Femur (tissue), 1 donor: ENCODE data around the gene TNRC6A.
"Not testable (repeated sequence)": the region's sequence is repeated elsewhere in the genome, so short reads cannot be mapped to it uniquely, and the experiment has no call there.

Experiments
- DNase-seq: peaks from one replicate; pipeline ENCODE4 v3.0.0-alpha.2; 2017

Gene TNRC6A

DNA sequence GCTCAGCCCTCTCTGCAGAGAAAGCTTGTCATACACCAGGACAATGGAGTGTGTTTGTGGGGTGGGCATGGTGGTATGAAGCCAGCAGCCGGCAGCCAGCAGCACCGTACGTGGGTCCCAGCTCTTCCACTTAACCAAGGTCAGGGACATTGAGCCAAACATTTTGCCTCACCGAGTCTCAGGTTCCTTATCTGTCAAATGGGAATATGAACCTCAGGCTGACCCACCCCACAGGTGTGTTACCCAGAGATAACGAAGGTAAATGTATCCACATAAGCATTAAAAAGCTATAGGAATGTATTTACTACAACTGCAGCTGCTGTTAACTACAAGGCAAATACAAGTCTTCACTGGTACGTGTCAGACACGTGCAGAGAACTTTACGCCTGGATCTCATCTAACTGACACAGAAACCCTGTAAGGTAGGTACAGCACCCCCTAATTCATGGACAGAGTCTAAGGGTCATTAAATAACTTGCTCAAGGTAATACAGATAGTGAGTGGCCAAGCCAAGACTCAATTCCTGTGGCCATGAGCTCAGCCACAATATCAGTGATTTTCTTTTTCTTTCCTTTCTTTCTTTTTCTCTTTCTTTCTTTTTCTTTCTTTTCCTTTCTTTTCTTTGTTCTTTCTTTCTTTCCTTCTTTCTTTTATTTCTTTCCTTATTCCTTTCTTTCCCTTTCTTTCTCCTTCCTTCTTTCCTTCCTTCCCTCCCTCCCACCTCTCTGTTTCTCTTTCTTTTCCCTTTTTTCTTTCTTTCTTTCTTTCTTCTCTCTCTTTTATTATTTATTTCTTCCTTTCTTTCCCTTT, 117.3 kb downstream of the TNRC6A start:
- DNase-seq: no peak

DNA sequence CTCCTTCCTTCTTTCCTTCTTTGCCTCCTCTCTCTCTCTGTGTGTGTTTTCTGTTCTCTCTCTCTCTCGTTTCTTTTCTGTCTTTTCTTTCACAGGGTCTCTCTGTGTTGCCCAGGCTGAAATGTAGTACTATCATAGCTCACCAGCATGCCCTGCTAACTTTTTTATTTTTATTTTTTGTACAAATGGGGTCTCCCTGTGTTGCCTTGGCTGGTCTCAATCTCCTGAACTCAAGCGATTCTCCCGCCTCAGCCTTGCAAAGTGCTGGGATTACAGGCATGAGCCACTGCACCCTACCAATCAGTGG, 117.9 kb downstream of the TNRC6A start:
- DNase-seq: no peak

DNA sequence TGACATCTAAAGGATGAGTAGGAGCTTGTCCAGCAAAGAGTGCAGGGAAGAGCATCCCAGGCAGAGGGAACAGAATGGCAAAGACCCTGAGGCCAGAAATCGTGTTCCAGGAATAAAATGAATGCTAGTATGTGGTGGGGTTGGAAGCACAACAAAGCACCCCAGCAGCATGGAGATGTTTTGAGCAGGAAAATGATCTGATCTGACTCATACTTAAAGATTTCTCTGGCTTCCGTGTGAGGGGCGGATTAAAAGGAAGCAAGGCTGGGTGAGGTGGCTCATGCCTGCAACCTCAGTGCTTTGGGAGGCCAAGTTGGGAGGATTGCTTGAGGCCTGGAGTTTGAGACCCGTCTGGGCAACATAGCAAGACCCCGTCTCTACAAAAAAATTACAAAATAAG, 118.6 kb downstream of the TNRC6A start:
- DNase-seq: no peak

DNA sequence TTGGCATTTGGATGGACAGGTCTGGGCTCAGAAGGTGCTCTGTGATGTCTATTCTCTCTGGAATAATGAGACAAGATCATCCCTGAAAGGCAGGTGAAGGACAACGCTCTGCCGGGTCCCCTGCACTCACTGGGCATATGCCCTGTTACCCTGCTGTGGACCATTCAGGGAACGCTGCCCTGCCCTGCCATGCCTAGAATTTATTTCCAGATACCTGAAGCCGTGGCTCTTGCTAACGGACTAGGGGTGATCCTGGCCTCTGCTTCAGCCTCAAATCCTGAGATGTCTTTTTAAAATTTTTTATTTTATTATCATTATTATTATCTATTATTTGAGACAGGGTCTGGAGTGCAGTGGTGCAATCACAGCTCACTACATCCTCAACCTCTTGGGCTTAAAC, 120.2 kb downstream of the TNRC6A start:
- DNase-seq: no peak

DNA sequence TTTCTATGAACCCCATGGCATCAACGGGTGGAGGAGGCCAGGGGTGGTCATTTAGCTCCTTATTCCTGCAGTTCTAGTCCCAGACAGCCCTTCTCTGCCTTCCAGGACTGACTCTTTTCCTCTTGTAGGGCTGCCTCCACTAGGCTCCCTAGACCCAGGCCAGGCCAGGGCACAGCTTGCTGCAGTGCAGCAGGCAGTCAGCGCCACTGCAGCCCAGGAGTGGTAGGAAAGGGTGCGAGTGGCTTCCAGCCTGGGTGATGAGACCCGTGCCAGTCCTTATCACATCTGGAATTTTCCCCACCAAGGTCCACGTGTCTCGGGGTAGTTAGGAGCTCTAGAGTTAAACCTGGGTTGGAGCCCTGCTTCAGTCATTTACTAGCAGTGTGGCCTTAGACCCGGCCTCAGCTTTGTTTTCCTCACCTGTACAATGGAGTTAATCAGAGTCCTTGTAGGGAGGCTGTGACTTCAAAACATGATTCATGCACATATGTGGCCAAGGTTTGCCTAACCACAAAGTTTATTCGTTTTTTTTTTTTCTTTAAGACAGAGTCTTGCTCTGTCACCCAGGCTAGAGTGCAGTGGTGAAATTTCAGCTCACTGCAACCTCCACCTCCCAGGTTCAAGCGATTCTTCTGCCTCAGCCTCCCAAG, 121.0 kb downstream of the TNRC6A start:
- no peak for DNase-seq

DNA sequence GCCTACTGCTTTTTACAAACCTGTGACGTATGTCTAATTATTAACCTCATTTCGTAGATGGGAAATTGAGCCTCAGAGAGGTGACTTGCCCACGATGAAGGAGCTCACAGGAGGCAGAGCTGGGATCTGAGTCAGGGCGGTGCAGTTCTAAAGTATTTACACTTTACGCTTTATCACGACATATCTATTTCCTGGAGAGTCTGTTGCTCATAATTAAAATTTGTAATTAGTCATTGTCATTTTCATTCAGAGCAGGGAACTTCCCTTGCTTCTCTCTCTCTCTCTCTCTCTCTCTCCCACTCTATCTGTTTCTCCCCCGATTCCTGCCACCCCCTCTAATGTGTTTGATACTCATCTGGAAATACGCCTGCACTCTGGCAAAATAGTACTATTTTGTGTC, 122.2 kb downstream of the TNRC6A start:
- DNase-seq: no peak

DNA sequence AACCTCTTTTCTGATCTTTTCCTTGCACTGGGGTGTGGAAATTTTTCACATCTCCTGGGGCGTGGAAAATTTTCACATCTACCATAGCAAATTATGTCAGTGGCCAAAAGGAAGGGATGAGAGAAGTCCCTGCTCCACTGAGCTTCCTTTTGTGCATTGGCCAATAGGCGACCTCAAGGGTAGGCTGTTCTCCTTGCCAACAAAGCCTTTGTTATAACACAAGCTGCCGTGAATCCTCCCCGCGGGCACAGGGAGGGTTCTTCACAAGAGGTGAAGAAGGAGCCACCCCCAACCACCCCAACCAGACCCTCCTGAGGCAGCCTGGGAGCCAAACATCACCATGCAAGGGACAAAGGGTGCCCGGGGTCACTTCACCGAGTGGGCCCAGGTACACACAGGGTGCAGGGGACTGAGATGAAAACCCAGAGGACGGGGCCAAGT, 122.8 kb downstream of the TNRC6A start:
- DNase-seq: no peak

DNA sequence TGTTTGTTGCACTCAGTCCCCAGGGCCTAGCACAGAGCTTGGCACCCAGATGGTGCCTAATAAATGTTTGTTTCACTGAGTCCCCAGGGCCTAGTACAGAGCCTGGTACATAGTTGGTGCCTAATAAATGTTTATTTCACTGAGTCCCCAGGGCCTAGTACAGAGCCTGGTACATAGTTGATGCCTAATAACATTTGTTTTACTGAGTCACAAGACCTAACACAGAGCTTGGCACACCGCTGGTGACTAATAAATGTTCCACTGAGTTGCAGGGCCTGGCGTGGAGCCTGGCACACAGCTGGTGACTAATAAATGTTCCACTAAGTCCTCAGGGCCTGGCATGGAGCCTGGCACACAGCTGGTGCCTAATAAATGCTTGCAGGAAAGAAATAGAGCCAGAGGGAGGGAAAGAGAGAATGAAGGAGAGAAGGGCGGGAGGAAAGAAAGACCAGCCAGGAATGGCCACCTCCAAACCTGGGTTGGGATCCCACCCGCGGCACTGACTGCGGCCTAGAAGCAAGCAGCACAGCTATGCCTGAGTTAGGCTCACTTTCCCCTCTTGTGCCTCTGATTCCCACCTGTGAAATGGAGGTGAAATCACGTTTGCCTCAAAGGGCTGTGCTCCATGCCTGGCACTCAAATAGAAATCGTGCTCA, 123.8 kb downstream of the TNRC6A start:
- DNase-seq: no peak

DNA sequence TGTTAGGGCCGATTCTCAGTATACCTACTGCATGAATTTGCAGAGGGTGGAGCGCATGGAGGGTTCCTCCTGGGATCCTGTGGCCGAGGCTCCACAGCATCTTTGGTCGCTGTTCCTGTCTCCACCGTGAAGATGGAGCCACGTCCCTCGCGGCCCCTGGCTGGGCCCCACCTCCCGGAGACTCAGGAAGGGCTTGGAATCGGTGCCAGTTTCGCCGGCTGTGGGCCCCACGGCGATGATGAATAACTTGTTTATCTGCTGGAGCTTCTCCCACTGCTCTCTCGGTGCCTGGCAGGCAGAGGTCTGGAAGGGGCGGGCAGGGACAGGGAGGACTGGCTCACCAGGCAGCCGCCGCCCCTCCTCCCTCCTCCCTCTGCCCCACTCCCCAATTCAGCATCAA, 124.4 kb downstream of the TNRC6A start:
- no peak for DNase-seq

DNA sequence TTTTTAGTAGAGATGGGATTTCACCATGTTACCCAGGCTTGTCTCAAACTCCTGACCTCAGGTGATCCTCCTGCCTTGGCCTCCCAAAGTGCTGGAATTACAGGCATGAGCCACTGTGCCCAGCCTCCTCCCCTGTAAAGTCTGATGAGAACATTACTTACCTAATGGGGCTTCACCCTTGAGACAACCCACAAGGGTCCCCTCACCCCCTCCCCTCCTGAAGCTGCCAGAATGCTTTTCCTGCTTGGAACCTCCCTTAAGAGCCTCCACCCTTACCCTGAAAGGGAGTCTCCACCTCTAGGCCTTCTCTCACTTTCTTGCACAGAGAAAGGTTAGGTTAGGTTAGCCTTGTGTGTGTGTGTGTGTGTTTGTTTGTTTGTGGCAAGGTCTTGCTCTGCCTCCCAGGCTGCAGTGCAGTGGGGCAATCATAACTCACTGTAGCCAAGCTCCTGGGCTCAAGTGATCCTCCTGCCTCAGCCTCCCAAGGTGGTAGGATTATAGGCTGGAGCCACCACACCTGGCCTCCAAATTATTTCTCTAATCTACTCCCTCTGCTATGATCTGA, 125.2 kb downstream of the TNRC6A start:
- no peak for DNase-seq

DNA sequence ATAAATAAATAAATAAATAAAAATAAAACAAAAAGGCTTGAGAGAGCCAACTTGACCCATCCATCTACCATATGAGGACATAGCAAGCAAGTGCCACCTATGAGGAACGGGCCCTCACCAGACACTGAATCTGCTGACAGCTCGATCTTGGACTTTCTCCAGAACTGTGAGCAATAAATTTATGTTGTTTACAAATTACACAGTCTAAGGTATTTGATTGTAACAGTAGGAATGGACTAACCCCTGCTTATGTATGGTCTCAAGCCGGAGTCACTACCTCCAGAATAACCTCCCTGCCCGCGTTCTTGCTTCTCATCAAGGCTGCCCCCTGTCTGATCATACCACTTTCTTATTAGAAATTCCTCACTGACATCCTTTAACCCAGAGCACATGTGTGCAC, 126.2 kb downstream of the TNRC6A start:
- DNase-seq: no peak

DNA sequence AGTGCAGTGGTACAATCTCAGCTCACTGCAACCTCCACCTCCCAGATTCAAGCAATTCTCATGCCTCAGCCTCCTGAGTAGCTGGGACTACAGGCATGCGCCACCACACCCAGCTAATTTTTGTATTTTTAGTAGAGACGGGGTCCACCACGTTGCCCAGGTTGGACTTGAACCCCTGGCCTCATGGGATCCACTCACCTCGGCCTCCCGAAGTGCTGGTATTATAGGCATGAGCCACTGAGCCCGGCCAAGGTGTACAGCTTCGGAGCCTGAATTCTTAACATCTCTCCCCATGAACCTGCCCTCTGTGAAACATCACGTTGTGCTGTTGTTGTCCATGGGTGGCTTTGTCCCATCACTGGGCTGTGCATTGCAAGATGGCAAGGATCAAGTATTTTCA, 127.4 kb downstream of the TNRC6A start:
- not testable (repeated sequence) for DNase-seq

DNA sequence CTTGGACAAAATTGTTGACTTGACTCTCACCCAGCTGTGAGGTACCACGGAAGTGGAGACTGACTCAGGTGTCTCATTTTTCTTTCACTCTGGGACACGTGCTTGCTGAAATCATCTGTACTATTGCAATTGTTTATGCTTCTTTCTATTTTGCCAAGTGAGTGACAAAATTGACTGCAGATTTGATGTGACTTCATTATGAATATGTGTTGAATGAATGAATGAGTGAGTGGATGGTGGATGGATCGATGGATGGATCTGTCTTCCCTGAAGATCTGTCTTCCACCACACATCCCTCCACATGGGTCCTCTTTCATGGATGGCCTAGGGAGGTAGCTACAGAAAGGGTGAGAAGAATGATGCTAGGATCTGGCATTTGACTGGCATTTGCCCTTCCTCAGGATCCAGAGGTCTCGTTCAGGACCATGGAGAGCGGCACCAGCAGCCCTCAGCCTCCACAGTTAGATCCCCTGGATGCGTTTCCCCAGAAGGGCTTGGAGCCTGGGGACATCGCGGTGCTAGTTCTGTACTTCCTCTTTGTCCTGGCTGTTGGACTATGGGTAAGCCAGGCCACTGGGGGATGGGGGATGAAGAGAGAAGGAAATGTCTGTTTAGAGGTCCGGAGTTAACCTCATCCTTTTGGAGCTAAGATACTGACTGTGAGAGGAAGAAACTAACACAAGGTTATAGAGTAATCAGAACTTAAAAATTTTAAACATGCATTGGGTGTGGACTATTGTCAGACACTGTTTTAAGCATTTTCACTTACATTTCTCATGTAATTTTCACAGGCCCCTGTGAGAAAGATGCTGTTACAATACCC, 129.0 kb downstream of the TNRC6A start:
- peak; percentile 56 for DNase-seq

DNA sequence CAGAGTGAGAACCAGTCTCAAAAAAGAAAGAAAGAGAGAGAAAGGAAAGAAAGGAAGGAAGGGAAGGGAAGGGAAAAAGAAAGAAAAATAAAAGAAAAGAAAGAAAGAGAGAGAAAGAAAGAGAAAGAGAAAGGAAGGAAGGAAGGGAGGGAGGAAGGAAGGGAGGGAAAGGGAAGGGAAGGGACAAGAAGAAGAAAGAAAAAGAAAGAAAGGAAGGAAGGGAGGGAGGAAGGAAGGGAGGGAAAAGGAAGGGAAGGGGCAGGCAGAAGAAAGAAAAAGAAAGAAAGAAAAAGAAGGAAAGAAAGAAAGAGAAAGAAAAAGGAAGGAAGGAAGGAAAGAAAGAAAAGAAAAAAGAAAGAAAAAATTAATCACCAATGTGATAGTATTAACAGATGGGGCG, 132.0 kb downstream of the TNRC6A start:
- no peak for DNase-seq

DNA sequence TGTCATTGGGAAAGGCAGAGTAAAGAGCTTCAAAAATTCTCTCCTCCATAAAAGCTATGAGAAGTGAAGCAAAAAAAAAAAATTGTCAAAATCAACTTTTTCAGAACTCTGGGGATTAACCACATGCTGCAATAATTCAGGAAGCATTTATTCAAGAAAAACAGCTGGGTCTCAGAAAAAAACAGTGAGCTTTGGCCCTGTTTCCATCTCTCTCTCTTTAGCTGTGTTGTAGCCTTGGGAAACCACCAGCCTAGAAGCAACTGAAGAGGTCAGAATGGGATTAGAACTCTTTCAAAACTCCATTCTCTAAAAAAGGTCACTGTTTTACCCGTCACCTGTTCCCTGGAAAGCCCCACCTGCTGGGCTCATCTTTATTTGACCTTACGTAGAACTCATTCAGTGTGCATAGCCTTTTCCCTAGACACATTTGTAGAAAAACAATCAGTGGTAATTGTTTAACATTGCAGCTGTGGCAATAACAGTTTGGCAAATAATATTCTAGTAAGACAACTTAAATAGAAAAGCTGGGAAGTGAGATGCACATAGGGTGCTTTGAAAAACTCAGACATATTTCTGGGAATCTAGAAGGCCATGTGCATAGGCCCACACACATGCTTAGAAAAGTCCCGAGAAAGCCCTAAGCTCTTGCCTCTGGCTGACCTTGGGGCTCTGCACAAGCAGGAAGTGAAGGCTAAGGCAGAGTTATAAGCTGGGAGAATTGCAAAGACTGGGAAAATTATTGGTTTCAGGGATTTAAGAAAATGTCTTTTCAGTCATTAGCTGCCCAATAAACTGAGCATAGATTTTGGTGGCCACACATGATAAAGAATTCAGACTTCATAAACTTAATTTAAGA, 134.4 kb downstream of the TNRC6A start:
- DNase-seq: no peak

DNA sequence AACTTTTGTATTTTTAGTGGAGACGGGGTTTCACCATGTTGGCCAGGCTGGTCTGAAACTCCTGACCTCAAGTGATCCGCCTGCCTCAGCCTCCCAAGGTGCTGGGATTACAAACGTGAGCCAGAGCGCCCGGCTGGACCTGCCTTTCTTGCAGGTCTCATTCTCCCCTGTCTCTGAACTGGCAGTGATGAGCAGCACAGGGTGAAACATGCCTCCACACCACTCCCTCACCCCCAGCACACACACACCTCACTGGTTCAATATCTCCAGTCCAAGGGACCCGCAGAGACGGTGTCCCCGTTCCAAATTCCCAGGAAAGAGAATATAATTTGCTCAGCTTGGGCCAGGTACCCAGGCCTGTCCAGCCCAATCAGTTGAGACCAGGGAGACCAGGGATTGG, 139.6 kb downstream of the TNRC6A start:
- no peak for DNase-seq

DNA sequence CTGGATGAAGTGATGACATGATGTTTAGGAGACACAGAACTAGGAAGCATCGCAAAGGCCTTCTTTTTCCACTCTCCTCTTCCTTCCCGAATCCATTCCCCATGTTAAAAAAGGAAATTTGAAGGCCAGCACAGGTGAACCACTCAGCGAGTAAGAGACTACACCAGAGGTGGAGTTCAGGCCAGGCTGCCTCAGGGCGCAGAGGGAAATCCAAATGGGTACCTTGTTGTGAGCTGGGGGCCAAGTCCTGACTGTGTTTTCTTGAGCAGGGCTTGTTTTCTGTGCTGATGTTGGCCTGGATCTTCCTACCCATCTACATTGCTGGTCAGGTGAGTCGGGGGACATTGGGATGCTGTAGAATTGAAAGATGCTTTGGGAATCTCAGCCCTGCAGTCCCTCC, 142.4 kb downstream of the TNRC6A start:
- no peak for DNase-seq

DNA sequence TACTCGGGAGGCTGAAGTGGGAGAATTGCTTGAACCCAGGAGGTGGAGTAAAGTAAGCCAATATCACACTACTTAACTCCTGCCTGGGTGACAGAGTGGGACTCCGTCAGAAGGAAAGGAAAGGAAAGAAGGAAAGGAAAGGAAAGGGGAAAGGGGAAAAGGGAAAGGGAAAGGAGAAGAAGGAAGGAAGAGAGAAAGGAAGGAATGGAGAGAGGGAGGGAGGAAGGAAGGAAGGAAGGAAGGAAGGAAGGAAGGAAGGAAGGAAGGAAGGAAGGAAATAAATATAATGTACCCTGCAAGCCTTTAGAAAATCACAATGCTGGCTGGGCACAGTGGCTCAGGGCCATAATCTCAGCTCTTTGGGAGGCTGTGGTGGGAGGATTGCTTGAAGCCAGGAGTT, 143.6 kb downstream of the TNRC6A start:
- DNase-seq: no peak

DNA sequence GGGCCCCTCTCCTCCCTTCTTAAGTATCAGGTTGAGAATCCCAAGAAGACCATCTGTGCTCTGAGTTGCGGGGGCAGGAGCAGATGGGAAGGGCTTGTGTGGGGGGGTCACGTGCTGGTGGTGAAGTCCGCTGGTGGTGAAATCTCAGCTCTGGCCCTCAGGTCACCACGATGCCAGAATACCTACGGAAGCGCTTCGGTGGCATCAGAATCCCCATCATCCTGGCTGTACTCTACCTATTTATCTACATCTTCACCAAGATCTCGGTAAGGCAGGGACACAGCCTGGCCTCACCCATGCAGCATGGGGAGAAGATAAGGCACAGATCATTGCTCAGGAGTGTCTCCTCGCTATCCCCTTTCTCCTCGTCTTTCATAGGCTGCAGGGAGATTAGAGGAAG, 146.0 kb downstream of the TNRC6A start:
- DNase-seq: no peak
